ENCODE measurements around the gene TESMIN. TPM values are rescaled to one million over a fixed set of nuclear protein-coding genes. Genes with fewer than 3 reads are reported as not detected.
A peak's percentile ranks its signal among the peaks of the same experiment; 100 is the strongest.

The TESMIN gene
- polyA plus RNA-seq, 1 donor from 2014 or later = 5.1 TPM

GRCh38 chr11:68767672-68768071, 16.4 kb upstream of the TESMIN start:
- Mint-ChIP-seq H3K4me1 (peaks cover 0 to 3% (median 1%) of the 10 kb centered on the region in 3 donors), H3K9me3 (no peaks in the 10 kb centered on the region), H3K4me3 (no peak overlapping the region), H3K27ac (no peak overlapping the region), H3K36me3 (peaks cover 12% of the 10 kb centered on the region), H3K27me3 (no peaks in the 10 kb centered on the region)

- Mint-ChIP-seq H3K9me3 (no peaks in the 10 kb centered on the region), H3K36me3 (peaks cover 12% of the 10 kb centered on the region), H3K27me3 (no peaks in the 10 kb centered on the region), H3K4me3 (no peak overlapping the region), H3K27ac (no peak overlapping the region), H3K4me1 (peaks cover 0 to 5% (median 1%) of the 10 kb centered on the region in 3 donors)
These were observed 15.5 kb upstream of the TESMIN start for GRCh38 chr11:68766786-68767185.

- no peak overlapping the region for H3K27ac Mint-ChIP-seq
- H3K4me1 Mint-ChIP-seq = peaks cover 0 to 5% (median 1%) of the 10 kb centered on the region in 3 donors
- no peak overlapping the region for H3K4me3 Mint-ChIP-seq
- no peaks in the 10 kb centered on the region for H3K9me3 Mint-ChIP-seq
- peaks cover 10% of the 10 kb centered on the region for H3K36me3 Mint-ChIP-seq
- H3K27me3 Mint-ChIP-seq = no peaks in the 10 kb centered on the region
These were observed 13.4 kb upstream of the TESMIN start for GRCh38 chr11:68764746-68765145.

DNA sequence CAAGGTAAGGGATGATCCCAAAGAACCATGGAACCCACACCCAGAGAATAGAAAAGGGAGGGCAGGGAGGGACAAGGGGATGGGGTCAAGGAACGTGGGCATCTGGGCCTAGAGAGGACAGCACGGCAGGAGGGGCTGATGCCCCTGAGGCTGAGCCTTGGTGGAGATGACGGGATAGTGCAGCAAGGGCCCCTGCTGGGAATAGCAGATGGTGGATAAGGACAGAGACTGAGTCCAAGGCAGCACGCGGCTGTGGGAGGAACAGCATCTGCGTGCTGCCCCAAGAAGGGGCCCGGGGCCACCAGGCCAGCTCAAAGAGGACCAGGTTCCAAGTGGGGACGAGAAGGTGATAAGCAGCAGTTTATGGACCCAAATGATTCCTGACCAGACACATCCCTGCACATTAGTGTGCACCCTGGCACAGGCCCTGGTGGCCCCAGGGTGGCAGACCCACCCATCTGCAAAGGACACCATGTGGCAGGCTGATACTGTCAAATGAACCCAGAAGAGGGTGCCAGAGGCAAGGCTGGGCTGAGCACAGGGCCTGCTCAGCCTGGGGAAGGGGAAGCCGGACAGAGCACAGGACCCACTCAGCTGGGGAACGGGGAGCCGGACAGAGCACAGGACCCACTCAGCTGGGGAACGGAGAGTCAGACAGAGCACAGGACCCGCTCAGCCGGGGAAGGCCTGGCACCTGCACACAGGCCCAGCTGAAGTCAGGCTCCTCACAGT, 12.8 kb upstream of the TESMIN start:
- Mint-ChIP-seq H3K27me3 (no peaks in the 10 kb centered on the region), H3K4me3 (peak overlapping the region in 1 of 4 donors; percentile 39), H3K9me3 (no peaks in the 10 kb centered on the region), H3K4me1 (peaks cover 0 to 5% (median 1%) of the 10 kb centered on the region in 3 donors), H3K36me3 (peaks cover 10% of the 10 kb centered on the region), H3K27ac (no peak overlapping the region)

GRCh38 chr11:68763181-68763721, 11.9 kb upstream of the TESMIN start:
- H3K36me3 Mint-ChIP-seq = peaks cover 9% of the 10 kb centered on the region
- H3K27me3 Mint-ChIP-seq = no peaks in the 10 kb centered on the region
- H3K27ac Mint-ChIP-seq = peak overlapping the region in 1 of 3 donors; percentile 39

GRCh38 chr11:68762481-68762880, 11.2 kb upstream of the TESMIN start:
- Mint-ChIP-seq H3K4me3 (no peak overlapping the region), H3K36me3 (peaks cover 10% of the 10 kb centered on the region), H3K27ac (no peak overlapping the region), H3K27me3 (no peaks in the 10 kb centered on the region), H3K4me1 (peaks cover 0 to 5% (median 1%) of the 10 kb centered on the region in 3 donors), H3K9me3 (no peaks in the 10 kb centered on the region)

More at GRCh38 chr11:68763181-68763721, 11.9 kb upstream of the TESMIN start:
- Mint-ChIP-seq H3K4me3 (peak overlapping the region in 2 of 4 donors; percentile 61 to 84), H3K4me1 (peaks cover 0 to 5% (median 1%) of the 10 kb centered on the region in 3 donors), H3K9me3 (no peaks in the 10 kb centered on the region)

DNA sequence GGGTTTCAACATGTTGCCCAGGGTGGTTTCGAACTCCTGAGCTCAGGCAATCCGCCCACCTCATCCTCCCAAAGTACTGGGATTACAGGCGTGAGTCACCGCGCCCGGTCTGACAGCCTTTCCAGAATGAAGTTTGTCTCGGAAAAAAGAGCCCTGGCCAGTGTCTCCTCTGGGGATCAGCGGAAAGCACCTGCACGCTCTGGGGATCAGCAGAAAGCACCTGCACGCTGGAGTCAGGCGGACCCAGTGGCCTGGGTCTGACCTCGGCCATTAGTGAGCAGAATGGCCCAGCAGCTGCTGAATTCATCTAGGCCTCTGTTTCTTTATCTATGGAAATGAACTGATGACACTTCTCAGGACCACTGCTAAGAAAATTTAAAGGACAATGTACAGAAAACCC, 10.5 kb upstream of the TESMIN start:
- no peak overlapping the region for H3K27ac Mint-ChIP-seq
- no peaks in the 10 kb centered on the region for H3K9me3 Mint-ChIP-seq
- H3K27me3 Mint-ChIP-seq = no peaks in the 10 kb centered on the region
- H3K4me3 Mint-ChIP-seq = no peak overlapping the region
- peaks cover 10% of the 10 kb centered on the region for H3K36me3 Mint-ChIP-seq
- H3K4me1 Mint-ChIP-seq = peaks cover 0 to 5% (median 1%) of the 10 kb centered on the region in 3 donors

DNA sequence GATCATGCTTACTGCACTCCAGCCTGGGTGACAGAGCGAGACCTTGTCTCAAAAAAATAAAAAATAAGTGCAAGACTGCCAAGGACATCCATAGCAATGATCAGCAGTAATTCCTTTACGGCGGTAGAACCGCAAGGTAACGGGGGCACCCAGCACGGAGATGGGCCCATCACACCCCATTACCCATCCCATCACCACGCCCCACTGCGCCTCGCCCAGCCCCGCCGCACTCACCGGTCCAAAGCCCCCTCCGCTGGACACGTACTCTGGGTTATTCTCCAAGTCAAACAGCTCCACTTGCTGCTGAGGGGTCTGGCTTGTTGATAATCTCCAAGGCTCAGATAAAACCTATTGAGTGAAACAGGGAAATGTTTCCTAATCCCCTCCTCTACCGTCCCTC, 8.7 kb upstream of the TESMIN start:
- Mint-ChIP-seq H3K36me3 (peaks cover 7% of the 10 kb centered on the region), H3K27ac (no peak overlapping the region), H3K4me1 (peaks cover 0 to 3% (median 0%) of the 10 kb centered on the region in 3 donors), H3K4me3 (no peak overlapping the region), H3K9me3 (no peaks in the 10 kb centered on the region), H3K27me3 (no peaks in the 10 kb centered on the region)

- no peaks in the 10 kb centered on the region for H3K27me3 Mint-ChIP-seq
- no peaks in the 10 kb centered on the region for H3K9me3 Mint-ChIP-seq
- H3K27ac Mint-ChIP-seq = no peak overlapping the region
- H3K4me3 Mint-ChIP-seq = no peak overlapping the region
- peaks cover 0 to 2% (median 0%) of the 10 kb centered on the region in 3 donors for H3K4me1 Mint-ChIP-seq
- H3K36me3 Mint-ChIP-seq = peaks cover 7% of the 10 kb centered on the region
These were observed 6.4 kb upstream of the TESMIN start for GRCh38 chr11:68757711-68758110.

- Mint-ChIP-seq H3K9me3 (no peaks in the 10 kb centered on the region), H3K27me3 (no peaks in the 10 kb centered on the region), H3K36me3 (peaks cover 6% of the 10 kb centered on the region), H3K4me3 (no peak overlapping the region), H3K27ac (no peak overlapping the region), H3K4me1 (peaks cover 0 to 5% (median 2%) of the 10 kb centered on the region in 3 donors)
These were observed 4.9 kb upstream of the TESMIN start for GRCh38 chr11:68756171-68756766.

GRCh38 chr11:68753300-68753699, 2.0 kb upstream of the TESMIN start:
- Mint-ChIP-seq H3K9me3 (no peaks in the 10 kb centered on the region), H3K27ac (no peak overlapping the region), H3K27me3 (no peaks in the 10 kb centered on the region), H3K4me3 (peak overlapping the region in 2 of 4 donors; percentile 42 to 68), H3K36me3 (peaks cover 3% of the 10 kb centered on the region), H3K4me1 (peaks cover 2 to 9% (median 5%) of the 10 kb centered on the region in 3 donors)

- H3K4me3 Mint-ChIP-seq = no peak overlapping the region
- H3K36me3 Mint-ChIP-seq = no peaks in the 10 kb centered on the region
- no peak overlapping the region for H3K27ac Mint-ChIP-seq
- H3K4me1 Mint-ChIP-seq = peaks cover 2 to 9% (median 5%) of the 10 kb centered on the region in 3 donors
- no peaks in the 10 kb centered on the region for H3K27me3 Mint-ChIP-seq
- no peaks in the 10 kb centered on the region for H3K9me3 Mint-ChIP-seq
These were observed 355 bp downstream of the TESMIN start for GRCh38 chr11:68751004-68751325.

GRCh38 chr11:68750195-68751003, 921 bp downstream of the TESMIN start:
- Mint-ChIP-seq H3K27me3 (no peaks in the 10 kb centered on the region), H3K4me3 (peak overlapping the region; percentile 68 to 90 (median 85)), H3K36me3 (peaks cover 1% of the 10 kb centered on the region), H3K9me3 (no peaks in the 10 kb centered on the region), H3K4me1 (peaks cover 2 to 9% (median 5%) of the 10 kb centered on the region in 3 donors), H3K27ac (peak overlapping the region in 1 of 3 donors; percentile 39)

DNA sequence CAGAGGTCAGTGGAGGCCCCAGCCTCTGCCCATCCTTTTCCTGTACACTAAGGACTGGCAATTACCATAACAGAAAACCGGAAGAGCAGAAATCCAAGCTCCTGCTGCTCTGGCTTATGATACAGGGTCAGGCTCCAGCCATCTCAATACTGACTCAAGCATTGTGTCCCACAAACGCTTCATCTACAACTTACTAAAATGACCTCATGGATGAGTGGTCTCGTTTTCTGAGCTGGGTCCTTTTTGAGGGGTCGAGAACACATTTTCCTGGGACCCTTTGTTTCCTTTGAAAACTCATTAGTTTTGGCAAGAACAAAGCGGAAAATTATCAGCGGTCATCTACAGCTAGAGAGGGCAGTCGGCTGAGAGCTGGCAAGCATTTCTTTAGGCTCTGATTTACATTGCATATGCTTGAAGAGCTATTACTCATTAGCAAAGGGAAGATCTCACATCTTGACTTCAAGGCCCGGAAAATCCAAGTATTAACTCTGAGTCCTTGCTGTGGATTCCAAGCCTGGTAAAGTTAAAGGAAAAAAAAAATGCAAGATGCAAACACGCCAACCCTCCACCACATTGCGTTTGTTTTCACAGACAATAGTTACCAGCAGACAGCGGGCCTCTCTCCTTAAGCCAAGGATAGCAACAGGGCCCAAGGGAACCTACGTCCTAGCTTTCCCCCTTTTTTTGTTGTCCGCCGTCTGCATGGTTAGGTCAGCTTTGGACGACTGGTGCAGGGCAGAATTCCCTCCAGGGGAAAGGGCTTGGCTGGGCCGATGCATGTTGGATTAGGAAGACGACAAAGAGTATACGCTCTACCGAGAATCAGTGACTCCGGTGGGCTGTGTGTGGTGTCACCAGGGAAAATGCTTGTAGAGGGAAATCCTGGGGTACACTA, 1.8 kb downstream of the TESMIN start:
- H3K36me3 Mint-ChIP-seq = peaks cover 2% of the 10 kb centered on the region
- H3K4me3 Mint-ChIP-seq = peak overlapping the region; percentile 31 to 90 (median 85)
- no peaks in the 10 kb centered on the region for H3K27me3 Mint-ChIP-seq
- peaks cover 2 to 9% (median 5%) of the 10 kb centered on the region in 3 donors for H3K4me1 Mint-ChIP-seq
- peak overlapping the region; percentile 8 to 85 (median 39) for H3K27ac Mint-ChIP-seq
- no peaks in the 10 kb centered on the region for H3K9me3 Mint-ChIP-seq

Data from IgD-negative memory B cell (primary cell).